GM13977 (cell line): ENCODE data around the gene MMRN1.
A peak's percentile ranks its signal among the peaks of the same experiment; 100 is the strongest.

Experiments used
- DNase-seq: peaks from one replicate; pipeline ENCODE4 v3.0.0; 2012; ENCODE audit warnings: low spot score
- in situ Hi-C: fragments of 300-500 bp; cut with MboI; formaldehyde crosslinking; loops from one replicate; pipeline ENCODE4 v1.12.0; 2022; ENCODE audit warnings: low sequenced_read_pairs, low pct_unique_long_range_greater_than_20kb, mixed read lengths, inconsistent platforms; ENCODE audit not compliant: unreplicated experiment
- TF ChIP-seq, protein P1 (sequence below): IDR thresholded peaks from 2 replicates; pipeline ENCODE4 v1.5.1; 2012; ENCODE audit warnings: mild to moderate bottlenecking, control low read depth; ENCODE audit not compliant: insufficient read depth; ENCODE audit errors: extremely low read depth, missing control alignments

Gene MMRN1

DNA sequence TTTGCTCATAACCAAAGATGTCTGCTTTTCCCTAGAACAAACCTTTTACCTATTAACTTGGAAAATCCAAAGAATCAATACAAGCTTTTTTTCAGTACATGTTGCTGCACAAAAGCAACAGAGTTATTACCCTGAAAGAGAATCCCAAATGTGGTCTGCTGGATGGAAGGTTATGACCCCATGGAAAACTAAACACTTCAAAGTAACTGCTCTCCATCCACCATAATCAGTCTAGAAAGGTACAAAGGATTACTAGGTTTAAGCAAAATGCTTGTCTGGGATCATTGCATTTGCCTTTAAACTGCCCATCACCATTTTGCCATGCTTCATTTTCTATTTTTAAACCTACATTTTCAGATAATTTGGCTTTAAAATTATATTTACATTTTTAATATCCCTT is 11.7 kb downstream of the MMRN1 start:
- TF ChIP-seq, protein P1, sequence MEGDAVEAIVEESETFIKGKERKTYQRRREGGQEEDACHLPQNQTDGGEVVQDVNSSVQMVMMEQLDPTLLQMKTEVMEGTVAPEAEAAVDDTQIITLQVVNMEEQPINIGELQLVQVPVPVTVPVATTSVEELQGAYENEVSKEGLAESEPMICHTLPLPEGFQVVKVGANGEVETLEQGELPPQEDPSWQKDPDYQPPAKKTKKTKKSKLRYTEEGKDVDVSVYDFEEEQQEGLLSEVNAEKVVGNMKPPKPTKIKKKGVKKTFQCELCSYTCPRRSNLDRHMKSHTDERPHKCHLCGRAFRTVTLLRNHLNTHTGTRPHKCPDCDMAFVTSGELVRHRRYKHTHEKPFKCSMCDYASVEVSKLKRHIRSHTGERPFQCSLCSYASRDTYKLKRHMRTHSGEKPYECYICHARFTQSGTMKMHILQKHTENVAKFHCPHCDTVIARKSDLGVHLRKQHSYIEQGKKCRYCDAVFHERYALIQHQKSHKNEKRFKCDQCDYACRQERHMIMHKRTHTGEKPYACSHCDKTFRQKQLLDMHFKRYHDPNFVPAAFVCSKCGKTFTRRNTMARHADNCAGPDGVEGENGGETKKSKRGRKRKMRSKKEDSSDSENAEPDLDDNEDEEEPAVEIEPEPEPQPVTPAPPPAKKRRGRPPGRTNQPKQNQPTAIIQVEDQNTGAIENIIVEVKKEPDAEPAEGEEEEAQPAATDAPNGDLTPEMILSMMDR: no peak
- in situ Hi-C loops: no loop called here
- DNase-seq: no peak

- in situ Hi-C loops: no loop called here
- no peak for DNase-seq
- TF ChIP-seq, protein P1: no peak
These were observed 12.3 kb downstream of the MMRN1 start for GRCh38 chr4:89906777-89907521.

DNA sequence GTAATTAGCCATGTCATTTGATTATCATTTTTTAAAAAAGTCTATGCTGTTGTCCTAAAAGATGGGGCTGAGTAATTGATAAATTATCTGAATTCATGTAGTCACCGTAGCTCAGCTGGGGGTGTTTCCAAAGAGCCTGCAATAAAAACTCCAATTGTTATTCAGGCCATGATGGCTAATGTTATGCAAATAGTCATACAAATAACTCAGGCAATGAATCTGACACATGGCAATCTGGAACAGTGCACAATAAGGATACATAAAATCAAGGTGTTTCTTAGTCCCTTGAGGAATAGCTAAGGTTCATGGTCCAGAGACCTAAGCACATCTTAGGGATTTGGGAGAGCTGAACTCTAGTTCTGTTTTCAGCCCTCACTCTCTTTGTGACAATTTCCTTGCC is 15.2 kb downstream of the MMRN1 start:
- in situ Hi-C loops: no loop called here
- TF ChIP-seq, protein P1: no peak
- no peak for DNase-seq

DNA sequence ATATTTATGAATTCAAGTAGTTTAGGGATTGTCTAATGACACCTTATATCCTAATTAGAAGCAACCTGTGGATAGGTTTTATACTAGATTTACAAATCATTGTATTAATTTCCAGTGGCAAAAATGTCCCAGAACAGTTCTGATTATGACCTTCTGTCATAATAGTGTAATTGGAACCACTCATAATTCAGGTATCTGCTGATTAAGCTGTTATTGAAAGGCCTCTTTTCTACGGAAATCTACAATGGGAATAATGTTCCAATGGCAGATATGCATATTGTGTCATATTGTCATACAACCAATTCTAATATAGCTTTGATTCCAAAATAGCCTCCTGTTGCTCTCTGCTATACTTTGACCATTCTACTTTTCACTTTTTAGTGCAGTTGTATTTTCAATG is 19.0 kb downstream of the MMRN1 start:
- DNase-seq: no peak
- TF ChIP-seq, protein P1: no peak
- in situ Hi-C loops: no loop called here

DNA sequence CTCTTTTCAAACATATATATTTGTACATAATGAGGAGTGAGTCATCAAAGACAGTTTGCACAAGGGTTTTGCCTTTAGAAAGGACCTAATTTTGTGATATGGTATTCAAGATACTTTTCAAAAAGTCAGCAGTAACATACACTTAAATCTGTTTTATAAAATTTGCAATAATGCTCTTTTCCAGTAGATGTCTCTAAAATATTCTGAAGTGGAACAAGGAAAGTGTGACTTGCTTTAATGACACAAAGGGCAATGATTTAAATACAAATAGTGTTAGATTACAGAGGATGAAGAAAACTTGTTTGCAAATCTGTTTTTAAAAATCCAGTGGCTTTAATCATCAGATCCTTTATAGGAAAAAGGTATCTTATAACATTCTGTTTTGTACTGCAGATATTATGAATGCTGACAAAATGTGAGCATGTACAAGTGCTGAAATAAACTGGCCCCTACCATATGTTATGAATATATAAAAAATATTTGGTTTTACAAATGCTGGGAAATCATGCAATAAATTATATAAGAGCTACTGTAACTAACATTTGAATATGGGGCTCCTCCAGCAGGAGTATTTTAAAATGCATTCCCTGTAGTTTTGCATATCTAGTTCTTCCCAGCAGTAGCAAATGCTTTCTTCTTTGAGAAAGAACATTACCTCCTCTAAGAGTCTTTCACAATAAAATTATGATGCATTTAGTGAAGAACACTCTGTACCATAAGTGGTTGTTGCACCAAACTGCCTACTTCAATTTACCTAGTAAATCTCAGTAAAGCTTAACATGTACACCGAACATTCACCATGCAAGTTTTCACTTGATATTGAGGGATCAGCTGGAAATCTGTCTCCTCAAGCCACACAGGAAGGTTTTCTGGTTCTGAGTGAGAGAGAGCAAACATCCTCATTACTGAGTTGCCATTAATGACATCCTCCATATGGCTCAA is 20.2 kb downstream of the MMRN1 start:
- in situ Hi-C loops: no loop called here
- TF ChIP-seq, protein P1: peak; percentile 18
- no peak for DNase-seq

DNA sequence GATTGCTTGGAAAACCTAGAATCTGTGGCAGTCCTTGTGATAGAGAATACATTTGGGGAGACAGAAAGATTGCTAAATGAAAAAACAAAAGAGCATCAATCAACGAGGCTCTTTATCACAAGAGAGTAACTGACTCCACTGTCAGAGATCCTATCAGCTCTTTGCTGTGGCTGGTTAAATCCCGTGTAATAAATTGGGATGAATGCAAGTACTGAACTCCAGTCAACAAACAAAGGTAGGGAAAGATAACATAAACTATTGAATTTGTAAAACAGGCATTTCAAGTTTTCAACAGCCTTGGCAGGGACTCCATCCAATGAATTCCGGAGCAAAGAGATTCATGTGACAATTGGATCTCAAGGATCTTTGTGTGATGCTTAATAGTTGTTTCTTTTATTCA is 21.3 kb downstream of the MMRN1 start:
- TF ChIP-seq, protein P1: no peak
- no peak for DNase-seq
- in situ Hi-C loops: no loop called here
